ENCODE results near the gene DLG2. TPM values are rescaled to one million over a fixed set of nuclear protein-coding genes. Genes with fewer than 3 reads are reported as not detected.
"Not testable (repeated sequence)": the region's sequence is repeated elsewhere in the genome, so short reads cannot be mapped to it uniquely, and the experiment has no call there.

DLG2 gene
- total RNA-seq, 1 experiment from 2014 or later, result 1.8 TPM

DNA sequence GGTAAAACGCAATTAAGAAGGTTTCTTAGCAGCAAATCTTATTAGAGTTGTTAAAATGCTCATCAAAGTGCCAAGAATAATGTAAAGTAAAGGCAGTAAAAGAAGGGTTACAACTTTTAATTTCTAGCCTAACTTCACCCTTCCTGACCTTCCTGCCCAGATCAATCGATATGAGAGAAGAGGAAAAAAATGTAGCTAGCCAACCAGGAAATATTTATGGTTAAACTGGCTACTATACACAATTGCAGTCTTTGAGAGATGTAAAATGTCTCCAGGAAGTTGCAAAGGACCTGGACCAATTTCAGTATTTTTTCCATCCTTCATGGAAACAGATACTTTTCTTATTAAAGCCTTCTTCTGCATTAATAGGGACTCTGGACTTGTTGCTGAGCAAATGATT lies 2199.2 kb downstream of the DLG2 start:
- no peak overlapping the region for H3K4me3 ChIP-seq (ENCODE audit: insufficient read depth, low read depth, low read length)
- H3K36me3 ChIP-seq (replicated peaks; ENCODE audit: control insufficient read depth, insufficient read depth, low read length), result no peaks in the 10 kb centered on the region
- DNase-seq, result no peak
- no peaks in the 10 kb centered on the region for H3K27me3 ChIP-seq (ENCODE audit: control insufficient read depth, insufficient read depth, low read length)

DNA sequence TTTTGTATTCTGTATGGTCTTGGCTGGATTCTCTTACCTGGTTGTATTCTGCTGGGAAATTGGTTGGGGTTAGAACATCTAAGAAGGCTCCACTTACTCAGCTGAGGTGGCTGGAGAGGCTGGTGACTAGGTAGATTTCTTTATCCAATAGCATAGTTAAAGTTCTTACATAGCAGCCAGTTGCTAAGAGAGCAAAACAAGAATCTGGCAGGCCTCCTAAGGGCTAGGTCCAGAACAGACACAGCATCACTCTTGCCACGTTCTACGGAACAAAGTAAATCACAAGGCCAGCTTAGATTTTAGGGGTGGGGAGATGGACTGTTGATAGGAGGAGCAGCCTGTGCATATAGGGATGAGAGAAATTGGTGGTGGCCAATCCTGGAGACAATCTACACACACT lies 2199.6 kb downstream of the DLG2 start:
- Histone ChIP-seq H3K4me3 (ENCODE audit: insufficient read depth, low read depth, low read length) (no peak overlapping the region), H3K36me3 (replicated peaks; ENCODE audit: control insufficient read depth, insufficient read depth, low read length) (no peaks in the 10 kb centered on the region), H3K27me3 (ENCODE audit: control insufficient read depth, insufficient read depth, low read length) (no peaks in the 10 kb centered on the region)
- no peak for DNase-seq

DNA sequence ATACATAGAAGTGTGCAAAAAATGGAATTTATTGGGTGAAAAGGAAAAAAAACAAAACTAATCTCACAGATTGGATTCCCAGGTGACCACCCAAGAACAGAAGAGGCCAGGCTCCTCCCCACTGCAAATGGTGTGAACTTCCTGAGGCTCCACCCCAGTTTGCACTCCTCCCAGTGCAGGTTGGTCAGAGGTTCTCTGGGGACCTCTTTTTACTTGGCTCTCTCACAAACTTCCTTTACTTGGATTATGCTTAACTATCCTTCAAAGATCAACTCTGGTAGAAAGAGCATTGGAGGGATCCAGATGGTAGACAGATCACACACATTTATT lies 2202.0 kb downstream of the DLG2 start:
- Histone ChIP-seq H3K27me3 (ENCODE audit: control insufficient read depth, insufficient read depth, low read length) (no peaks in the 10 kb centered on the region), H3K4me3 (ENCODE audit: insufficient read depth, low read depth, low read length) (no peak overlapping the region)
- no peak for DNase-seq

DNA sequence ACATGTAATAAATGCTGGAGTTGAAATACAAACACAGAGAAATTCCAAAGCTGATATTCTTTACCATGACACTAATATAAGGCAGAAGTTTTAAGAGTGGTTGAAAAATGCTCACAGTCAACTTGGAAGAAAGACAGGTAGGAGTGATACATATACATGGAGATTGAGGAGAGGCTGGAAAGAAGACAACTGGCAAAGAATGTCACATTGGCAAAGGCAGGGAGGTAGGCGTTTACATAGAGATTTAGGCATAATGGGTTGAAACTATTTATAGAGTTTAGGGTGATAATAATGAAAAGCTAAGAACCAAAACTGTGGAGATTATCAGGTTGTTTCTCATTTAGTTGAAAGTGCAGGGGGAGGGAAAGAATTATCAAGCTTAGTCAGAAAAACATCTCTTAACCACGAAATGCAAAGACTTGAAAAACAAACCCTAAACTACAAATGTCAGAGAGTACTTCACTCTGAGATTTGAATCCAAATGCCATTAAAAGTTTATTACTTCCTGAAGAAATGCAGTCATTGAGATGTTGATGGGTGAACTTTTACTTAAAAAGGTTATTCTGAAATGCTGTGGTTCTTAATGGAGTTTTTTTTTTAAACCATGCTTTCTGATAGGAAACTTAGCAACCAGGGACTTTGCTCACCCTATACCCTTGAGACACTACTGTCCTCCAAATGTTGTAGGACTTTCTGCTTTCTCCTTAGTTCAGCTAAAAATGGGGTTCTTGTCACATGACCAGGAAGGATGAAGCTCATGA lies 2202.6 kb downstream of the DLG2 start:
- no peak overlapping the region for H3K4me3 ChIP-seq (ENCODE audit: insufficient read depth, low read depth, low read length)

More for the DNA sequence above, 2202.0 kb downstream of the DLG2 start:
- H3K36me3 ChIP-seq (replicated peaks; ENCODE audit: control insufficient read depth, insufficient read depth, low read length), result no peaks in the 10 kb centered on the region

DNA sequence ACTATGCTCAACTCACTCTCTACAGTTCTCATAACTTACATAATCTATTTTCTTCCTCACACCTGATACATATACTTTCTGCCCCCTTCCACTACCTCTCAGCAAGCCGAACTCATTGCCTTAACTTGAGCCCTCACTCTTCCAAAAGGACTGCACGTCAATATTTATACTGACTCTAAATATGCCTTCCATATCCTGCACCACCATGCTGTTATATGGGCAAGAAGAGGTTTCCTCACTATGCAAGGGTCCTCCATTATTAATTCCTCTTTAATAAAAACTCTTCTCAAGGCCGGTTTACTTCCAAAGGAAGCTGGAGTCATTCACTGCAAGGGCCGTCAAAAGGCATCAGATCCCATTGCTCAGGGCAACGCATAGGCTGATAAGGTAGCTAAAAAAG lies 2204.5 kb downstream of the DLG2 start:
- H3K4me3 ChIP-seq (ENCODE audit: insufficient read depth, low read depth, low read length); H3K27me3 ChIP-seq (ENCODE audit: control insufficient read depth, insufficient read depth, low read length); H3K36me3 ChIP-seq (replicated peaks; ENCODE audit: control insufficient read depth, insufficient read depth, low read length); DNase-seq: not testable (repeated sequence)

More for the DNA sequence above, 2202.6 kb downstream of the DLG2 start:
- Histone ChIP-seq H3K27me3 (ENCODE audit: control insufficient read depth, insufficient read depth, low read length) (no peaks in the 10 kb centered on the region), H3K36me3 (replicated peaks; ENCODE audit: control insufficient read depth, insufficient read depth, low read length) (no peaks in the 10 kb centered on the region)
- DNase-seq, result no peak

DNA sequence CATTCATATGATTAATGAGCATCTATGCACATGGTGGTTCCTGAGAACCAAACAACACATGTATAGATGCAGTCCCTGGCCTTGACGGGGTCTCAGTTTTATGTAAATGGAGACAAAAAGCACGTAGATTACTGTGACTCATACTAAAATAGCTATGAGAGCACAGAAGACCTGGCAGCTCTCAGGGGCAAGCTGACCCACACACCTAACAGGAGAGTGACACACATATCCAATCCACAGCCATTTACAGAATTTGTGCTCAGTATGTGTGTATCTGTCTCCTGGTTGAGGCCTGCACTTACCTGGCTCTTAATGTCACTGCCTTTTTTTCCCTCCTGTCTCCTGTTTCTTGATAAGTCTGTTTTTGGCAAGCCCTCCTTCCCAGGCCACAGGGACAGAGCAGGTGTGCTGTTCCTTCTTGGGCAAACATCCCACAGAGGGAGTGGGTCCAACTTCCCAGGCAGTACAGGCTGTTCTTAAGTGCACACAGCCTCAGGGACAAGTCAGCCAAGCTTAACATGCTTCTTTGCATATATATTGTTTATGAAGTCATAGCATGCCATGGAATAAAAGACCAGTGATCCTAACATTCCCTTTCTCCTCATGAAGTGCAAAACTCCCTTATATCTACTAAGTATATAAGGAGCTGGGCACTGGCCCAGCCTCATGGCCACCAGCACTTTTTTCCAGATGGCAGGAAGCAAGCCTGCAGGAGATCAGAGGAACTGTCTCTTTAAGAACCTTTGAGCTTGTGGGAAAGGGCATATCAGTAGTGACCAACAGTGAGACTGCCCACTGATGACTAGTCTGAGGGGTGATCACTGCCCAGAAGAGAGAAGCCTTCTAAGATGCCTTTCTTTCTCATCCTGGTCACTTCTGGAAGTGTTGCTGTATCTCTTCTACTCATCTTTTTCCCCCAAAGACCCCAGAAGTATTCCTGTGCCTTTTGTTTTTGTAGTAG lies 2216.3 kb downstream of the DLG2 start:
- Histone ChIP-seq H3K4me3 (ENCODE audit: insufficient read depth, low read depth, low read length) (no peak overlapping the region), H3K36me3 (replicated peaks; ENCODE audit: control insufficient read depth, insufficient read depth, low read length) (no peaks in the 10 kb centered on the region), H3K27me3 (ENCODE audit: control insufficient read depth, insufficient read depth, low read length) (no peaks in the 10 kb centered on the region)
- no peak for DNase-seq

DNA sequence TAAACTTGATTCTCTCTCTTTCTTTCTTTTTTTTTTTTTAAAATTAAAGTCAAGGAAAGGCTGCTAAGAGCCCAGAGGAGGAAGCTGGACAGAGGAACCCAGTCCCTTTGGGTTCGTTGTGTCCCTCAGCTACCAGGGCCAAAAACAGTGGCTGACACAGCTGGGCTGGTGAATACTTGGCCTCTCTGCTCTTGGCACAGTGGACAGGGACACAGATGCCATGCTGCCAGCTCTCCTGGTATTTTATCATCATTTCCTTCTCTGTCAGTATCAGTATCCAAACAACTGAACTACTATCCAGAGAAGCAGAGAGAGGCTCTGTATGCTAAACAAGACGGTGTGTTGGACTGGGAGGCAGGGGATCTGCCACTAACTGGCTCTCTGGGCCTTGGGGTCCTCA lies 2217.3 kb downstream of the DLG2 start:
- no peak overlapping the region for H3K4me3 ChIP-seq (ENCODE audit: insufficient read depth, low read depth, low read length)

DNA sequence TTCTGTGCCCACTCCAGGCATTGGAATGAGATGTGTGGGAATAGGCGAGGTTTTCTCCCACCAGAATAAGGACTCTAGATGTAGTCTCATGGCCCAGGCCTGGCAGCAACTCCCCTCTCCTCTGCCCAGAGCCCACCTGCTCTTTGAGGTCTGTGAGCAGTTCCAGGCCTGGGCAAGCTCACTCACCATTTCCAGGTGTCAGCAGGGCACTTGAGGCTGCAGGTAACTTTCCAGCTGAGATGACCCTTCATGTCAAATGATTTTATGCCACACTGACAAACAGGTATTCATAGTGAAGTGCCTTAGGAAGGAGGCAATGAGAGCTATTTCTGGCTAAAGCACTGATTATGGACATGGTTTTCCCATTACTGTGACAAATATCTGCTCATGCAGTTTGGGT lies 2217.7 kb downstream of the DLG2 start:
- no peak for DNase-seq
- H3K4me3 ChIP-seq (ENCODE audit: insufficient read depth, low read depth, low read length), result no peak overlapping the region
- H3K36me3 ChIP-seq (replicated peaks; ENCODE audit: control insufficient read depth, insufficient read depth, low read length), result no peaks in the 10 kb centered on the region
- H3K27me3 ChIP-seq (ENCODE audit: control insufficient read depth, insufficient read depth, low read length), result no peaks in the 10 kb centered on the region

More for the DNA sequence above, 2217.3 kb downstream of the DLG2 start:
- Histone ChIP-seq H3K27me3 (ENCODE audit: control insufficient read depth, insufficient read depth, low read length) (no peaks in the 10 kb centered on the region), H3K36me3 (replicated peaks; ENCODE audit: control insufficient read depth, insufficient read depth, low read length) (no peaks in the 10 kb centered on the region)
- DNase-seq, result no peak

DNA sequence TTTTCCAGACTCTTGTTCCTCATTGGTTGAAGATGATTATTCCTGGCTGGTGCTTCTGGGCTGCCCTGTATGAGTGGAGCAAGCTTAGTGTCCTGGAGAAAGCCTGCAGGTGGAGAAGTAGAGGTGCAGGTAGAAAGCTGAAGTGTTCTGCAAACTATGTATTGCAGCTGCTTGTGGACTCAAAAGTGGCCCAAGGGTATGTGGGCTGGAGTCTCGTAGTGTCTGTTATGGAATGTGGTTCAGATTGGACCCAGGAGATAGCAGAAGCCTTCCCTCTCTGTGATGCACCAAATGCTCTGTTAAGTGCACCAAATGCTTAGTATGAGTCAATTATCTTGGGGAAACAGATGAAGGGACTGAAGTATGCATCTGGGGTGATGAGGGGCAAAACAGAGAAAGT lies 2218.2 kb downstream of the DLG2 start:
- H3K27me3 ChIP-seq (ENCODE audit: control insufficient read depth, insufficient read depth, low read length), result no peaks in the 10 kb centered on the region
- DNase-seq, result no peak
- no peaks in the 10 kb centered on the region for H3K36me3 ChIP-seq (replicated peaks; ENCODE audit: control insufficient read depth, insufficient read depth, low read length)
- H3K4me3 ChIP-seq (ENCODE audit: insufficient read depth, low read depth, low read length), result no peak overlapping the region

Other genes with a start within 250 kb of the DLG2 start
- 61.3 and 64.2 TPM in 2 replicates for gene TMEM126B, start 1.2 kb upstream of the DLG2 start, total RNA-seq (2014; rRNA removed; shearing (Covaris generic))
- gene TMEM126A, start 20.6 kb upstream of the DLG2 start, total RNA-seq (2014; rRNA removed; shearing (Covaris generic)), result 28.0 and 31.6 TPM in 2 replicates
- gene CREBZF, start 37.8 kb upstream of the DLG2 start, total RNA-seq (2014; rRNA removed; shearing (Covaris generic)), result 34.7 and 48.8 TPM in 2 replicates
- gene CCDC89, start 58.9 kb upstream of the DLG2 start, total RNA-seq (2014; rRNA removed; shearing (Covaris generic)), result not detected in 2 replicates
- 1.4 and 2.0 TPM in 2 replicates for gene SYTL2, start 183.8 kb upstream of the DLG2 start, total RNA-seq (2014; rRNA removed; shearing (Covaris generic))
- not detected in 2 replicates for gene CCDC83, start 228.0 kb upstream of the DLG2 start, total RNA-seq (2014; rRNA removed; shearing (Covaris generic))

All from H7 (cell line).